AG09309 (cell line): ENCODE measurements around the gene RAB40B.
"Not testable (repeated sequence)": the region's sequence is repeated elsewhere in the genome, so short reads cannot be mapped to it uniquely, and the experiment has no call there.

Experiments
- DNase-seq: peaks from one replicate; pipeline ENCODE4 v3.0.0-alpha.2; 2010; ENCODE audit warnings: low read depth
- H3K4me3 ChIP-seq: 2 replicates; pipeline ENCODE4 v1.5.1; 2011; ENCODE audit warnings: mild to moderate bottlenecking, low read depth, low read length, moderate library complexity; ENCODE audit not compliant: control insufficient read depth
- TF ChIP-seq, protein P1 (sequence below): IDR thresholded peaks from 2 replicates; pipeline ENCODE4 v1.5.1; 2011; ENCODE audit warnings: mild to moderate bottlenecking, low read depth, low read length, inconsistent platforms; ENCODE audit not compliant: insufficient read depth, control insufficient read depth; ENCODE audit errors: missing control alignments

The RAB40B gene

GRCh38 chr17:82655523-82655922 is 43.0 kb downstream of the RAB40B start:
- DNase-seq, result no peak
- TF ChIP-seq, protein P1, sequence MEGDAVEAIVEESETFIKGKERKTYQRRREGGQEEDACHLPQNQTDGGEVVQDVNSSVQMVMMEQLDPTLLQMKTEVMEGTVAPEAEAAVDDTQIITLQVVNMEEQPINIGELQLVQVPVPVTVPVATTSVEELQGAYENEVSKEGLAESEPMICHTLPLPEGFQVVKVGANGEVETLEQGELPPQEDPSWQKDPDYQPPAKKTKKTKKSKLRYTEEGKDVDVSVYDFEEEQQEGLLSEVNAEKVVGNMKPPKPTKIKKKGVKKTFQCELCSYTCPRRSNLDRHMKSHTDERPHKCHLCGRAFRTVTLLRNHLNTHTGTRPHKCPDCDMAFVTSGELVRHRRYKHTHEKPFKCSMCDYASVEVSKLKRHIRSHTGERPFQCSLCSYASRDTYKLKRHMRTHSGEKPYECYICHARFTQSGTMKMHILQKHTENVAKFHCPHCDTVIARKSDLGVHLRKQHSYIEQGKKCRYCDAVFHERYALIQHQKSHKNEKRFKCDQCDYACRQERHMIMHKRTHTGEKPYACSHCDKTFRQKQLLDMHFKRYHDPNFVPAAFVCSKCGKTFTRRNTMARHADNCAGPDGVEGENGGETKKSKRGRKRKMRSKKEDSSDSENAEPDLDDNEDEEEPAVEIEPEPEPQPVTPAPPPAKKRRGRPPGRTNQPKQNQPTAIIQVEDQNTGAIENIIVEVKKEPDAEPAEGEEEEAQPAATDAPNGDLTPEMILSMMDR, result no peak
- H3K4me3 ChIP-seq, result no peak overlapping the region

DNA sequence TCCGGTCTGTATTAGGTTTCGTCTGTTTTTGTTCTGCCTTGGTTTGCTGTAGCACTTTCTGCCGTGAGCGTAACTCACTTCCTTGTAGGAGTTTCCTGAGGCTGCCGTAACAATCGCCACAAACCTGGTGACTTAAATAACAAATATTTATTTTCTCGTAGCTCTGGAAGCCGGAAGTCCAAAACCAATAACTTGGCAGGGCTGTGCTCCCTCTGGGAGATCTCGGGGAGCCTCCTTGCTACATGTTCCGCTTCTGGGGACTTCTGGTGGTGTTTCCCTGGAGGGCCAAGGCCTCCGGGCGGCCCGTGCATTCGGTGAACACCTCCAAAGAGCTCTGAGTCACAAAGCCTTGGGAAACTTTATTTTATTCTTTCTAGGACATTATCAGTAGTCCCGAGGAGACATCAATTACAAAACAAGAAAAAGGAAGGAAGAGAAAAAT is 43.4 kb downstream of the RAB40B start:
- H3K4me3 ChIP-seq, result no peak overlapping the region
- TF ChIP-seq, protein P1, result no peak
- DNase-seq, result no peak

GRCh38 chr17:82654611-82655010 is 43.9 kb downstream of the RAB40B start:
- DNase-seq, H3K4me3 ChIP-seq: not testable (repeated sequence)

GRCh38 chr17:82653651-82654528 is 44.6 kb downstream of the RAB40B start:
- H3K4me3 ChIP-seq, result no peak overlapping the region
- no peak for DNase-seq
- TF ChIP-seq, protein P1, result no peak

- TF ChIP-seq, protein P1, result no peak
- no peak overlapping the region for H3K4me3 ChIP-seq
- DNase-seq, result no peak
Observed at GRCh38 chr17:82650723-82651122, 47.8 kb downstream of the RAB40B start.

GRCh38 chr17:82649501-82650261 is 48.8 kb downstream of the RAB40B start:
- TF ChIP-seq, protein P1, result no peak
- no peak for DNase-seq
- H3K4me3 ChIP-seq, result no peak overlapping the region
